Measurements from ENCODE around the gene MAP1B. TPM values are rescaled to one million over a fixed set of nuclear protein-coding genes. Genes with fewer than 3 reads are reported as not detected.

The MAP1B gene
- total and polyA plus RNA-seq, 2 experiments from 2014 or later: 82.4 to 115 TPM

DNA sequence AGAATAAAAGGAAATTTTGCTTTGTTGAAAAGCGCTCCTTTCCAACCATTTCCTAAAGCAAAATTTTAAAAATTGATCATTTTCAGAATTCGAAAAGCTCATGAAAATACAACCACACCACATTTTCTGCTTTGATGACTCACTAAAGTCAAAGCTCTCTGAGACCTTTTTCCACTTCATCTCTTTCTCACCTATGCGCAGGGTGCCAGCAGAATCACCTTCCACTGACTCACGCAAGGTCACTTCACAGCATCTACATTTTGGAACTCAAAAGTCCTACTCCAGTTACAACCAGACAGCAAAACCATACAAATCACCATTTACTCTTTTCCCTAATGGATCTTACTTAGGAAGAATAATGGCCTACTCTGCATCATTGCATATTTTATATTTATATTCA, 106.2 kb downstream of the MAP1B start:
- no peak overlapping the region for H3K4me2 ChIP-seq
- H3K36me3 ChIP-seq (replicated peaks; ENCODE audit: insufficient read depth, low read depth): no peaks in the 10 kb centered on the region
- H3K4me1 ChIP-seq (ENCODE audit: insufficient read depth): no peaks in the 10 kb centered on the region
- H3K9me3 ChIP-seq (ENCODE audit: low read depth): no peaks in the 10 kb centered on the region
- no peaks in the 10 kb centered on the region for H4K20me1 ChIP-seq (ENCODE audit: insufficient read depth, poor library complexity, severe bottlenecking)
- H3K27ac ChIP-seq: no peak overlapping the region
- WGBS (ENCODE audit: low lambda C conversion rate, missing lambda C conversion rate): 93% methylated on average over 4 of the region's 4 CpGs
- no peaks in the 10 kb centered on the region for H3K27me3 ChIP-seq
- no peak overlapping the region for H3K4me3 ChIP-seq
- H3K79me2 ChIP-seq: no peaks in the 10 kb centered on the region
- H2AFZ ChIP-seq: no peak overlapping the region
- no peak for DNase-seq (ENCODE audit: low spot score)
- TF ChIP-seq EZH2 (IDR thresholded peaks at IDR 0.05; ENCODE audit: borderline replicate concordance) (no peak), EZH2phosphoT487 (IDR thresholded peaks at IDR 0.05; ENCODE audit: low read depth, severe bottlenecking, unreplicated experiment) (no peak)
- TF ChIP-seq, protein P1, sequence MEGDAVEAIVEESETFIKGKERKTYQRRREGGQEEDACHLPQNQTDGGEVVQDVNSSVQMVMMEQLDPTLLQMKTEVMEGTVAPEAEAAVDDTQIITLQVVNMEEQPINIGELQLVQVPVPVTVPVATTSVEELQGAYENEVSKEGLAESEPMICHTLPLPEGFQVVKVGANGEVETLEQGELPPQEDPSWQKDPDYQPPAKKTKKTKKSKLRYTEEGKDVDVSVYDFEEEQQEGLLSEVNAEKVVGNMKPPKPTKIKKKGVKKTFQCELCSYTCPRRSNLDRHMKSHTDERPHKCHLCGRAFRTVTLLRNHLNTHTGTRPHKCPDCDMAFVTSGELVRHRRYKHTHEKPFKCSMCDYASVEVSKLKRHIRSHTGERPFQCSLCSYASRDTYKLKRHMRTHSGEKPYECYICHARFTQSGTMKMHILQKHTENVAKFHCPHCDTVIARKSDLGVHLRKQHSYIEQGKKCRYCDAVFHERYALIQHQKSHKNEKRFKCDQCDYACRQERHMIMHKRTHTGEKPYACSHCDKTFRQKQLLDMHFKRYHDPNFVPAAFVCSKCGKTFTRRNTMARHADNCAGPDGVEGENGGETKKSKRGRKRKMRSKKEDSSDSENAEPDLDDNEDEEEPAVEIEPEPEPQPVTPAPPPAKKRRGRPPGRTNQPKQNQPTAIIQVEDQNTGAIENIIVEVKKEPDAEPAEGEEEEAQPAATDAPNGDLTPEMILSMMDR (IDR thresholded peaks at IDR 0.05; ENCODE audit: poor library complexity): no peak
- no peaks in the 10 kb centered on the region for H3K9me2 ChIP-seq (replicated peaks; ENCODE audit: insufficient read depth)

DNA sequence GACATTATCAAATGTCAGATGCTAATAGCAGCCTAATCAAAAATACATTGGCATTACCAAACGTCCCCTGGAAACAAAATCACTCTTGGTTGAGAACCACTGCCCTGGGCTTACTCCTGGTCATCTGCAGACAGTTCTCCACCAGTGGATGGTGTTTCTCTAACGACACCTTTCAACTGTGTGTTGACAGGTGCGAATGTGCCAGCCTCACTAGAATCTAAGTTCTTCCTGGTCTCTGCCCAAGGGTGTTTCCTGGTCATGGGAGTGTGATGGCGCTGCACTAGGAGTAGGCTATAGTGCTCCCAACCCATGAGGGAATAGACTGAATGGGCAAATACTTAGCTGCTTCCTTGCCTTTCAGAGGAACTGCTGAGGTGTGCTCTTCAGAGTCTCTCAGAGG, 106.9 kb downstream of the MAP1B start:
- H3K4me1 ChIP-seq (ENCODE audit: insufficient read depth): no peaks in the 10 kb centered on the region
- no peaks in the 10 kb centered on the region for H3K9me3 ChIP-seq (ENCODE audit: low read depth)
- H3K36me3 ChIP-seq (replicated peaks; ENCODE audit: insufficient read depth, low read depth): no peaks in the 10 kb centered on the region
- no peaks in the 10 kb centered on the region for H3K27me3 ChIP-seq
- DNase-seq (ENCODE audit: low spot score): no peak
- no peaks in the 10 kb centered on the region for H3K9me2 ChIP-seq (replicated peaks; ENCODE audit: insufficient read depth)
- no peak overlapping the region for H3K4me3 ChIP-seq
- H3K79me2 ChIP-seq: no peaks in the 10 kb centered on the region
- TF ChIP-seq EZH2phosphoT487 (IDR thresholded peaks at IDR 0.05; ENCODE audit: low read depth, severe bottlenecking, unreplicated experiment) (no peak), EZH2 (IDR thresholded peaks at IDR 0.05; ENCODE audit: borderline replicate concordance) (no peak)
- TF ChIP-seq, protein P1 (IDR thresholded peaks at IDR 0.05; ENCODE audit: poor library complexity): no peak
- no peak overlapping the region for H2AFZ ChIP-seq
- H4K20me1 ChIP-seq (ENCODE audit: insufficient read depth, poor library complexity, severe bottlenecking): no peaks in the 10 kb centered on the region
- no peak overlapping the region for H3K27ac ChIP-seq
- H3K4me2 ChIP-seq: no peak overlapping the region
- 93% methylated on average over 4 of the region's 4 CpGs for WGBS (ENCODE audit: low lambda C conversion rate, missing lambda C conversion rate)

DNA sequence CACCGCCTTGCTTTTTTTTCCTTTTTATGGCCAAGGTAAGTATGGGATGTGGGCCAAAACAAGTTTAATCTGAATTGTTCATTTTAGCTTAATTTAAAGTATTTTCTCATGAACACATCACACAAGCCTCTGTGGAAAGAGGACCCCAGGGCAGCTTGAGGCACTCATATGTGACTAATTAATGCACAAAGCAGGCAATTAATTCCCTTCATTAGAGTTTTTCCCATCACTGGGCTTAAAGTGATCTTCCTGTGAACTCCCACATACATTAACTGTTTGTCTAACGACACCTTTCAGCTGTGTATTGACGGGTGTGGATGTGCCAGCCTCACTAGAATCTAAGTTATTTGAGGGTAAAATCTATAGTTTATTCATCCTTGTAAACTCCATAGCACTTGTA, 109.5 kb downstream of the MAP1B start:
- Histone ChIP-seq H4K20me1 (ENCODE audit: insufficient read depth, poor library complexity, severe bottlenecking) (no peaks in the 10 kb centered on the region), H3K4me1 (ENCODE audit: insufficient read depth) (no peaks in the 10 kb centered on the region), H3K27me3 (no peaks in the 10 kb centered on the region), H3K27ac (no peak overlapping the region), H3K36me3 (replicated peaks; ENCODE audit: insufficient read depth, low read depth) (no peaks in the 10 kb centered on the region), H3K9me3 (ENCODE audit: low read depth) (no peaks in the 10 kb centered on the region), H3K79me2 (no peaks in the 10 kb centered on the region), H3K4me2 (no peak overlapping the region), H3K4me3 (no peak overlapping the region), H2AFZ (no peak overlapping the region), H3K9me2 (replicated peaks; ENCODE audit: insufficient read depth) (no peaks in the 10 kb centered on the region)
- DNase-seq (ENCODE audit: low spot score): no peak
- no peak for TF ChIP-seq EZH2 (IDR thresholded peaks at IDR 0.05; ENCODE audit: borderline replicate concordance)
- TF ChIP-seq, protein P1 (IDR thresholded peaks at IDR 0.05; ENCODE audit: poor library complexity): no peak
- no peak for TF ChIP-seq EZH2phosphoT487 (IDR thresholded peaks at IDR 0.05; ENCODE audit: low read depth, severe bottlenecking, unreplicated experiment)
- WGBS (ENCODE audit: low lambda C conversion rate, missing lambda C conversion rate): 94% methylated on average over 3 of the region's 3 CpGs

DNA sequence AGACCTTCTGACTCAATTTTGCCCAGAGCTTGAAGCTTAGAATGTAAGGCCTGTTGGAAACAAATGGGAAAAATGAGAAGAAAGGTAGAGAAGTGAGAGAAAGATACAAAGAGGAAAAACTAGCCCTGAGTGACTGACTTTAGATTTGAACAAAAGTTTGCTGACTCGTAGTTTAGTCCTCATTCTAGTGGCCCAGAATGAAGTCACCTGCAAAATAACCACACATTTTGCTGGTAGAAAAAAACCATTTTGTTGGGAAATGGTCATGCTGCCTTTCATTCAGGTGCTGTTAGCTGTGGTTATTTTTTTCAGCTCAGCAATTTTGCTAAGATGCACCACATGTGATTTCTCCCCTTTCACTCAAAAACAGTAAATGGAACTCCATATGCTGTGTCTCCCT, 113.8 kb downstream of the MAP1B start:
- whole genome bisulfite sequencing (ENCODE audit: low lambda C conversion rate, missing lambda C conversion rate): 96% methylated on average over 1 of the region's 1 CpG

More for the DNA sequence above, 113.8 kb downstream of the MAP1B start:
- Histone ChIP-seq H3K27me3 (no peaks in the 10 kb centered on the region), H3K27ac (no peak overlapping the region), H3K4me2 (no peak overlapping the region), H3K79me2 (no peaks in the 10 kb centered on the region), H3K36me3 (replicated peaks; ENCODE audit: insufficient read depth, low read depth) (no peaks in the 10 kb centered on the region), H3K4me1 (ENCODE audit: insufficient read depth) (no peaks in the 10 kb centered on the region), H3K4me3 (no peak overlapping the region), H4K20me1 (ENCODE audit: insufficient read depth, poor library complexity, severe bottlenecking) (no peaks in the 10 kb centered on the region), H2AFZ (no peak overlapping the region), H3K9me3 (ENCODE audit: low read depth) (no peaks in the 10 kb centered on the region), H3K9me2 (replicated peaks; ENCODE audit: insufficient read depth) (no peaks in the 10 kb centered on the region)
- no peak for DNase-seq (ENCODE audit: low spot score)
- TF ChIP-seq, protein P1 (IDR thresholded peaks at IDR 0.05; ENCODE audit: poor library complexity): no peak
- TF ChIP-seq EZH2 (IDR thresholded peaks at IDR 0.05; ENCODE audit: borderline replicate concordance) (no peak), EZH2phosphoT487 (IDR thresholded peaks at IDR 0.05; ENCODE audit: low read depth, severe bottlenecking, unreplicated experiment) (no peak)

Measured in hepatocyte (in vitro differentiated cells).